AG10803 (cell line): ENCODE results near the gene NUDT21.

Experiments used
- DNase-seq: peaks from one replicate; pipeline ENCODE4 v3.0.0; 2010; ENCODE audit warnings: low read depth
- H3K4me3 ChIP-seq: 2 replicates; pipeline ENCODE4 v1.5.1; 2011; ENCODE audit warnings: mild to moderate bottlenecking, low read length, control low read depth
- CTCF ChIP-seq: conservative IDR thresholded peaks from 2 replicates; pipeline ENCODE4 v1.5.1; 2011; ENCODE audit warnings: mild to moderate bottlenecking, low read length, control low read depth, inconsistent platforms

Gene NUDT21

GRCh38 chr16:56419740-56420548, 31.2 kb downstream of the NUDT21 start:
- no peak for TF ChIP-seq CTCF
- H3K4me3 ChIP-seq: no peak overlapping the region
- no peak for DNase-seq

GRCh38 chr16:56417138-56417537, 34.0 kb downstream of the NUDT21 start:
- no peak for TF ChIP-seq CTCF
- DNase-seq: no peak

DNA sequence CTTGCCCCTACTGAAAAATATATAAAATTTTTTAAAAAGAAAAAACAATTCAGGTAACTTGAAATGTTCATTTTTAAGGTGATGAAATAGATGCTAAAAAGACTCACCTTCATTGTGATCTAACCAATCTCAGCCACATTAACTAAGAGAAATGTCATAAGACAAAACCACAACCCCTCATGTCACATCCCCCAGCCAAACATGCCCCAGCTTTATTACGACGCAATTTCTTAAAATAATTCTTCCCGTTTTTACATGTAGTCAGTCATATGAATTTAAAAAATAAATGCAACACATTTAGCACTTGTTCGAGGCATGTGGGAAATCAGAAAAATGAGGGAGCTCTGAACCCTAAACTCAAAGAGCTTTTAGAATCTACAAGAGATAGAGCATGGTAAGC, 35.3 kb downstream of the NUDT21 start:
- DNase-seq: no peak
- TF ChIP-seq CTCF: no peak
- no peak overlapping the region for H3K4me3 ChIP-seq

More at GRCh38 chr16:56417138-56417537, 34.0 kb downstream of the NUDT21 start:
- no peak overlapping the region for H3K4me3 ChIP-seq

DNA sequence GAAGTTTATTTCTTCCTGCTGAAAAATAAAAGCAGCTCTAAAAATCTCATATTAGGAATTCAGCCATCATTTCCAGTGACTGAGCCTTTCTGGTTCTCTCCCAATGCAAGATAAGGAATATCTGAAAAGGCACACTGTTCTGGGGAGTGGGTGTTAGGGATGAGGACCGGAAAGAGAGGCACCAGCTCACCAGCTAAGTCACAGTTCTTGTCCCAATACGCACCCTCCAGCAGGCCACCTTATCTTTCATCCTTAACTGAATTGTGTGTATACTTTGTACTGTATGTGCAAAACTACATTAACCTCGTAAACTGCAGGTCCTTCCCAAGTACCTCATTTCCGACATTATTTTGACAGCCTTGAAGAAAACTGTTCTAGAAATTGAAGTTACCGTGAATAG, 36.8 kb downstream of the NUDT21 start:
- TF ChIP-seq CTCF: no peak
- no peak overlapping the region for H3K4me3 ChIP-seq
- no peak for DNase-seq

GRCh38 chr16:56413381-56413780, 37.8 kb downstream of the NUDT21 start:
- no peak for DNase-seq
- no peak for TF ChIP-seq CTCF
- no peak overlapping the region for H3K4me3 ChIP-seq

DNA sequence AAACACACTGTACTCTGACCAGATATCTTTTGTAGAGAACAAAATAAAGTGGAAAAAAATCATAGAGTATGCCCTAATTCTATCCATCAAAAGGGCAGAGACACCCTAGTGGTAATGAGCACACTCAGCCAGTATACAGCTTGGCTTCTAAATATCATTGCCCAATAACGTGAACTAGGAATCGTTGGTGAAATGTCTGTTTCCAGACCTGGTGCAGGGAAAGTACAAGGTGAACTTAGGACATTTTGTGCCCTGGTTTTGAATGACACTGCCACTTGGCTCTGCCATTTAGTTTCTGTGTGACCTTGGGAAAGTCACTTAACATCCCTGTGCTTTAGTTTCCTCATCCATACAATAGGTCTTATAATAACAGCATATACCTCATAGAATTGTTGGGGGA, 39.5 kb downstream of the NUDT21 start:
- DNase-seq: no peak
- TF ChIP-seq CTCF: no peak
- H3K4me3 ChIP-seq: no peak overlapping the region

- H3K4me3 ChIP-seq: no peak overlapping the region
- TF ChIP-seq CTCF: no peak
- no peak for DNase-seq
Observed at GRCh38 chr16:56411123-56411522, 40.0 kb downstream of the NUDT21 start.
